H1 (cell line): ENCODE measurements around the gene ARMC9.

Source experiments
- BCL11A ChIP-seq, 2 experiments: IDR thresholded peaks; one replicate each; pipeline ENCODE4 v1.6.1; 2011; ENCODE audit warnings: low read depth in 2 of 2, low read length in 2 of 2, mild to moderate bottlenecking in 2 of 2
- CREB1 ChIP-seq: IDR thresholded peaks from 2 replicates; pipeline ENCODE4 v1.6.1; 2012; ENCODE audit warnings: inconsistent platforms
- HDAC2 ChIP-seq, 2 experiments: fragments of 300-600 bp in 1 of 2; sonication (generic) in 1 of 2; IDR thresholded peaks; 2 replicates each; pipeline ENCODE4 v1.6.1; 2011 to 2012; ENCODE audit warnings: low read depth in 2 of 2, low read length in 2 of 2, mild to moderate bottlenecking in 2 of 2, moderate library complexity in 2 of 2, borderline replicate concordance in 1 of 2, inconsistent platforms in 1 of 2
- JUND ChIP-seq: IDR thresholded peaks from 2 replicates; pipeline ENCODE4 v1.6.1; 2011; ENCODE audit warnings: mild to moderate bottlenecking, improper control_type of control experiment, low read length
- POLR2A ChIP-seq, 2 experiments: IDR thresholded peaks; 1 replicate in 1 of 2; 2 replicates in 1 of 2; pipeline ENCODE4 v1.6.1; 2011; ENCODE audit warnings: low read depth in 2 of 2, low read length in 2 of 2, mild to moderate bottlenecking in 2 of 2; ENCODE audit errors: control extremely low read depth in 1 of 2
- POLR2AphosphoS5 ChIP-seq: IDR thresholded peaks from 2 replicates; pipeline ENCODE4 v1.6.1; 2011; ENCODE audit warnings: low read depth, low read length
- POU5F1 ChIP-seq: IDR thresholded peaks from 2 replicates; pipeline ENCODE4 v1.6.1; 2011; ENCODE audit warnings: low read depth, mild to moderate bottlenecking, low read length, moderate library complexity
- RBBP5 ChIP-seq: IDR thresholded peaks from 2 replicates; pipeline ENCODE4 v1.7.1; 2012; ENCODE audit warnings: low read depth, mild to moderate bottlenecking, inconsistent platforms, low read length, moderate library complexity, borderline replicate concordance
- RNF2 ChIP-seq: fragments of 200-900, 300-1000 bp; sonication (generic); IDR thresholded peaks from 2 replicates; pipeline ENCODE4 v1.7.1; 2016; ENCODE audit warnings: borderline replicate concordance, low read depth, mild to moderate bottlenecking, antibody characterized with exemption, low read length; ENCODE audit not compliant: poor library complexity, severe bottlenecking; ENCODE audit errors: missing control alignments
- TF ChIP-seq, protein P1 (sequence below), 3 experiments: IDR thresholded peaks; 1 replicate in 2 of 3; 2 replicates in 1 of 3; pipeline versions ENCODE4 v1.5.1 to v1.6.1; 2011; ENCODE audit warnings: low read length in 3 of 3, mild to moderate bottlenecking in 3 of 3, inconsistent platforms in 2 of 3, low read depth in 1 of 3, moderate library complexity in 1 of 3; ENCODE audit not compliant: insufficient read depth in 1 of 3; ENCODE audit errors: control extremely low read depth in 1 of 3
- TF ChIP-seq, protein P2 (sequence below): IDR thresholded peaks from 2 replicates; pipeline ENCODE4 v1.6.1; 2011; ENCODE audit warnings: low read length, improper control_type of control experiment

GRCh38 chr2:231339316-231339715, 140.9 kb downstream of the ARMC9 start:
- TF ChIP-seq, protein P1, sequence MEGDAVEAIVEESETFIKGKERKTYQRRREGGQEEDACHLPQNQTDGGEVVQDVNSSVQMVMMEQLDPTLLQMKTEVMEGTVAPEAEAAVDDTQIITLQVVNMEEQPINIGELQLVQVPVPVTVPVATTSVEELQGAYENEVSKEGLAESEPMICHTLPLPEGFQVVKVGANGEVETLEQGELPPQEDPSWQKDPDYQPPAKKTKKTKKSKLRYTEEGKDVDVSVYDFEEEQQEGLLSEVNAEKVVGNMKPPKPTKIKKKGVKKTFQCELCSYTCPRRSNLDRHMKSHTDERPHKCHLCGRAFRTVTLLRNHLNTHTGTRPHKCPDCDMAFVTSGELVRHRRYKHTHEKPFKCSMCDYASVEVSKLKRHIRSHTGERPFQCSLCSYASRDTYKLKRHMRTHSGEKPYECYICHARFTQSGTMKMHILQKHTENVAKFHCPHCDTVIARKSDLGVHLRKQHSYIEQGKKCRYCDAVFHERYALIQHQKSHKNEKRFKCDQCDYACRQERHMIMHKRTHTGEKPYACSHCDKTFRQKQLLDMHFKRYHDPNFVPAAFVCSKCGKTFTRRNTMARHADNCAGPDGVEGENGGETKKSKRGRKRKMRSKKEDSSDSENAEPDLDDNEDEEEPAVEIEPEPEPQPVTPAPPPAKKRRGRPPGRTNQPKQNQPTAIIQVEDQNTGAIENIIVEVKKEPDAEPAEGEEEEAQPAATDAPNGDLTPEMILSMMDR (IDR thresholded peaks at IDR 0.05; ENCODE audit: control extremely low read depth in 1 of 3, insufficient read depth in 1 of 3, low read depth in 1 of 3, low read length in 3 of 3): no peak
- TF ChIP-seq RNF2 (no peak), BCL11A (IDR thresholded peaks at IDR 0.05; ENCODE audit: low read depth in 2 of 2, low read length in 2 of 2) (no peak), HDAC2 (IDR thresholded peaks at IDR 0.05; ENCODE audit: borderline replicate concordance in 1 of 2, low read depth in 2 of 2, low read length in 2 of 2) (no peak), CREB1 (no peak), RBBP5 (no peak), POLR2A (IDR thresholded peaks at IDR 0.05; ENCODE audit: control extremely low read depth in 1 of 2, low read depth in 2 of 2, low read length in 2 of 2) (no peak), POU5F1 (no peak), JUND (no peak), POLR2AphosphoS5 (no peak)
- TF ChIP-seq, protein P2, sequence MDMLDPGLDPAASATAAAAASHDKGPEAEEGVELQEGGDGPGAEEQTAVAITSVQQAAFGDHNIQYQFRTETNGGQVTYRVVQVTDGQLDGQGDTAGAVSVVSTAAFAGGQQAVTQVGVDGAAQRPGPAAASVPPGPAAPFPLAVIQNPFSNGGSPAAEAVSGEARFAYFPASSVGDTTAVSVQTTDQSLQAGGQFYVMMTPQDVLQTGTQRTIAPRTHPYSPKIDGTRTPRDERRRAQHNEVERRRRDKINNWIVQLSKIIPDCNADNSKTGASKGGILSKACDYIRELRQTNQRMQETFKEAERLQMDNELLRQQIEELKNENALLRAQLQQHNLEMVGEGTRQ: no peak
